GM12892 (cell line): ENCODE results near the gene TXNRD1.
"Not testable (repeated sequence)": the region's sequence is repeated elsewhere in the genome, so short reads cannot be mapped to it uniquely, and the experiment has no call there.

Source experiments
- DNase-seq: peaks from one replicate; pipeline ENCODE4 v3.0.0; 2011; ENCODE audit not compliant: insufficient read length
- FAIRE-seq: peaks from 2 replicates; lab custom pipeline; 2011; peaks lifted over from hg19 to GRCh38; lab: Jason Lieb, UNC
- POLR2A ChIP-seq: IDR thresholded peaks from 2 replicates; pipeline ENCODE4 v1.6.1; 2011; ENCODE audit warnings: low read depth, low read length, control low read depth
- POLR2AphosphoS5 ChIP-seq: IDR thresholded peaks from 2 replicates; pipeline ENCODE4 v1.6.1; 2011; ENCODE audit warnings: low read depth, low read length, control low read depth
- TAF1 ChIP-seq: IDR thresholded peaks from 2 replicates; pipeline ENCODE4 v1.6.1; 2011; ENCODE audit warnings: low read depth, mild to moderate bottlenecking, control low read depth, low read length, borderline replicate concordance

TXNRD1 gene

GRCh38 chr12:104204690-104205480 is 10.7 kb upstream of the TXNRD1 start:
- DNase-seq: no peak
- TF ChIP-seq POLR2A (no peak), TAF1 (no peak), POLR2AphosphoS5 (no peak)
- no peak for FAIRE-seq

- no peak for TF ChIP-seq TAF1
- no peak for TF ChIP-seq POLR2A
- no peak for TF ChIP-seq POLR2AphosphoS5
- FAIRE-seq (no peak), DNase-seq (no peak)
These were observed 8.0 kb upstream of the TXNRD1 start for GRCh38 chr12:104207416-104208205.

GRCh38 chr12:104212516-104212915 is 3.1 kb upstream of the TXNRD1 start:
- TF ChIP-seq POLR2A: no peak
- no peak for TF ChIP-seq POLR2AphosphoS5
- no peak for TF ChIP-seq TAF1
- DNase-seq: no peak
- no peak for FAIRE-seq

- TF ChIP-seq POLR2AphosphoS5 (no peak), TAF1 (no peak), POLR2A (no peak)
- FAIRE-seq: no peak
- no peak for DNase-seq
These were observed 1.6 kb upstream of the TXNRD1 start for GRCh38 chr12:104213952-104214351.

- no peak for DNase-seq
- TF ChIP-seq POLR2AphosphoS5 (no peak), TAF1 (no peak), POLR2A (no peak)
- FAIRE-seq: no peak
These were observed 944 bp downstream of the TXNRD1 start for GRCh38 chr12:104216521-104216924.

- not testable (repeated sequence) for DNase-seq, FAIRE-seq
These were observed 2.9 kb downstream of the TXNRD1 start for GRCh38 chr12:104218506-104218905.

GRCh38 chr12:104218935-104219334 is 3.4 kb downstream of the TXNRD1 start:
- no peak for TF ChIP-seq POLR2A
- no peak for TF ChIP-seq POLR2AphosphoS5
- TF ChIP-seq TAF1: no peak
- FAIRE-seq: no peak
- no peak for DNase-seq

GRCh38 chr12:104219361-104219892 is 3.8 kb downstream of the TXNRD1 start:
- TF ChIP-seq TAF1 (no peak), POLR2AphosphoS5 (no peak), POLR2A (no peak)
- FAIRE-seq (no peak), DNase-seq (no peak)

- FAIRE-seq: no peak
- TF ChIP-seq POLR2A: no peak
- no peak for TF ChIP-seq TAF1
- no peak for TF ChIP-seq POLR2AphosphoS5
- DNase-seq: no peak
These were observed 4.4 kb downstream of the TXNRD1 start for GRCh38 chr12:104219908-104220404.

GRCh38 chr12:104220931-104221330 is 5.4 kb downstream of the TXNRD1 start:
- no peak for DNase-seq
- TF ChIP-seq TAF1 (no peak), POLR2AphosphoS5 (no peak), POLR2A (no peak)
- no peak for FAIRE-seq

- TF ChIP-seq POLR2A: no peak
- TF ChIP-seq TAF1: no peak
- no peak for TF ChIP-seq POLR2AphosphoS5
- FAIRE-seq (no peak), DNase-seq (no peak)
These were observed 7.4 kb downstream of the TXNRD1 start for GRCh38 chr12:104222976-104223375.

- FAIRE-seq (no peak), DNase-seq (no peak)
- no peak for TF ChIP-seq TAF1
- no peak for TF ChIP-seq POLR2A
- no peak for TF ChIP-seq POLR2AphosphoS5
These were observed 8.1 kb downstream of the TXNRD1 start for GRCh38 chr12:104223712-104224111.
